HepG2 (cell line): Measurements from ENCODE around the gene KLHL28. TPM values are rescaled to one million over a fixed set of nuclear protein-coding genes. Genes with fewer than 3 reads are reported as not detected.

Experiments
- ATAC-seq: fragments of 200-7000 bp; cut with Tn5 transposase; 3 replicates; pipeline ENCODE4 v1.9.1; 2020; ENCODE audit warnings: mild to moderate bottlenecking, moderate library complexity
- BruUV-seq: library from RNA; stranded (reverse); fragments of 400-500 nt; replicated peaks from 2 replicates; lab custom pipeline; 2021; lab: Mats Ljungman, UMichigan
- CTCF ChIA-PET: fragments of 300-600 bp; formaldehyde crosslinking; extraction: SDS; loops from one replicate; lab custom pipeline; 2021; ENCODE audit warnings: low total read pairs, inconsistent platforms, low intra/inter-chr PET ratio; lab: Yijun Ruan, JAX
- POLR2A ChIA-PET: fragments of 350-600 bp; sonication (Branson Sonifier 250); formaldehyde crosslinking; loops from one replicate; lab custom pipeline; 2020; ENCODE audit warnings: antibody characterized with exemption, inconsistent platforms; lab: Yijun Ruan, JAX
- DNase-seq: peaks from one replicate; pipeline ENCODE4 v3.0.0-alpha.2; 2015; ENCODE audit warnings: low spot score
- FAIRE-seq: peaks from 3 replicates; lab custom pipeline; 2011; peaks lifted over from hg19 to GRCh38; lab: Jason Lieb, UNC
- H2AFZ ChIP-seq: one replicate; pipeline ENCODE4 v1.6.1; 2011; ENCODE audit warnings: low read length, inconsistent platforms
- H3K27ac ChIP-seq: fragments of 300-600 bp; 3 replicates; pipeline ENCODE4 v1.8.0; 2011; ENCODE audit warnings: mixed run types, mild to moderate bottlenecking, mixed read lengths, low read length, inconsistent platforms; ENCODE audit not compliant: insufficient read depth; ENCODE audit errors: extremely low read length
- H3K27me3 ChIP-seq, 2 experiments: fragments of 200-600 bp in 1 of 2; 2 replicates in 1 of 2; 3 replicates in 1 of 2; pipeline versions ENCODE4 v1.6.0 to v1.8.0; 2011; ENCODE audit warnings: low read length in 2 of 2, mild to moderate bottlenecking in 2 of 2, moderate library complexity in 2 of 2, inconsistent platforms in 1 of 2; ENCODE audit not compliant: insufficient read depth in 2 of 2, control insufficient read depth in 1 of 2
- H3K36me3 ChIP-seq, 2 experiments: fragments of 200-600 bp in 1 of 2; replicated peaks in 1 of 2; 2 replicates in 1 of 2; 3 replicates in 1 of 2; pipeline versions ENCODE4 v1.5.1 to v1.8.0; 2011; ENCODE audit warnings: low read length in 2 of 2, inconsistent platforms in 1 of 2; ENCODE audit not compliant: insufficient read depth in 2 of 2, control insufficient read depth in 1 of 2
- H3K4me1 ChIP-seq: 2 replicates; pipeline ENCODE4 v1.5.1; 2012; ENCODE audit warnings: low read length, inconsistent platforms; ENCODE audit not compliant: insufficient read depth
- H3K4me2 ChIP-seq: 2 replicates; pipeline ENCODE4 v1.6.0; 2011; ENCODE audit warnings: low read depth, low read length, inconsistent platforms
- H3K4me3 ChIP-seq, 3 experiments: fragments of 200-600 bp in 1 of 3; sonication (generic), shearing (Covaris generic) in 1 of 3; replicated peaks in 1 of 3; 2 replicates each; pipeline ENCODE4 v1.5.1; 2011 to 2016; ENCODE audit warnings: low read length in 3 of 3, inconsistent platforms in 2 of 3, low read depth in 2 of 3, mild to moderate bottlenecking in 2 of 3, control low read depth in 1 of 3, mixed read lengths in 1 of 3; ENCODE audit not compliant: insufficient read depth in 1 of 3
- H3K79me2 ChIP-seq: one replicate; pipeline ENCODE4 v1.6.1; 2011; ENCODE audit warnings: low read length, inconsistent platforms; ENCODE audit not compliant: insufficient read depth
- H3K9ac ChIP-seq: 2 replicates; pipeline ENCODE4 v1.6.0; 2011; ENCODE audit warnings: mild to moderate bottlenecking, low read depth, low read length, inconsistent platforms; ENCODE audit not compliant: insufficient read depth
- H3K9me3 ChIP-seq: 2 replicates; pipeline ENCODE4 v1.5.1; 2012; ENCODE audit warnings: mild to moderate bottlenecking, low read length
- H4K20me1 ChIP-seq: 2 replicates; pipeline ENCODE4 v1.6.0; 2011; ENCODE audit warnings: inconsistent platforms, mild to moderate bottlenecking, low read length, moderate library complexity; ENCODE audit not compliant: insufficient read depth
- ATAD3A ChIP-seq: sonication (generic); formaldehyde crosslinking; IDR thresholded peaks from 2 replicates; pipeline ENCODE4 v1.4.0; 2020; ENCODE audit warnings: missing genetic modification reagents
- CHD4 ChIP-seq: fragments of 200-600 bp; sonication (generic); IDR thresholded peaks from 2 replicates; pipeline ENCODE4 v1.7.0; 2017; ENCODE audit warnings: mild to moderate bottlenecking, low read length, borderline replicate concordance
- ERF ChIP-seq: IDR thresholded peaks from 2 replicates; pipeline ENCODE4 v1.6.1; 2018; ENCODE audit warnings: missing biosample characterization, missing genetic modification reagents
- HCFC1 ChIP-seq: fragments of 150-350 bp; IDR thresholded peaks from 2 replicates; pipeline ENCODE4 v1.6.1; 2014; ENCODE audit warnings: low read depth, low read length
- HOMEZ ChIP-seq: IDR thresholded peaks from 2 replicates; pipeline ENCODE4 v1.6.1; 2016; ENCODE audit warnings: low read depth
- MAFF ChIP-seq: IDR thresholded peaks from 2 replicates; pipeline ENCODE4 v1.6.1; 2011; ENCODE audit warnings: low read depth, low read length, improper control_type of control experiment
- MED8 ChIP-seq: sonication (generic); formaldehyde crosslinking; IDR thresholded peaks from 2 replicates; pipeline ENCODE4 v1.8.1; 2023; ENCODE audit warnings: mild to moderate bottlenecking, missing genetic modification reagents; ENCODE audit not compliant: insufficient replicate concordance
- MLLT10 ChIP-seq: sonication (generic); formaldehyde crosslinking; IDR thresholded peaks from 2 replicates; pipeline ENCODE4 v1.4.0; 2020; ENCODE audit warnings: missing genetic modification reagents
- NKX3-1 ChIP-seq: sonication (generic); formaldehyde crosslinking; IDR thresholded peaks from 2 replicates; pipeline ENCODE4 v1.5.0; 2020; ENCODE audit warnings: missing genetic modification reagents
- PHF20 ChIP-seq: sonication (generic); formaldehyde crosslinking; IDR thresholded peaks from 2 replicates; pipeline ENCODE4 v1.5.0; 2020; ENCODE audit warnings: mild to moderate bottlenecking, missing genetic modification reagents
- SMAD1 ChIP-seq: sonication (generic); formaldehyde crosslinking; IDR thresholded peaks from 2 replicates; pipeline ENCODE4 v1.4.0; 2020; ENCODE audit warnings: missing genetic modification reagents, low read depth, mild to moderate bottlenecking, borderline replicate concordance
- TCF7L2 ChIP-seq: IDR thresholded peaks from 2 replicates; pipeline ENCODE4 v1.6.1; 2011; ENCODE audit warnings: mild to moderate bottlenecking, low read depth, low read length, moderate library complexity
- ZNF12 ChIP-seq: sonication (generic); formaldehyde crosslinking; IDR thresholded peaks from 2 replicates; pipeline ENCODE4 v1.5.0; 2020; ENCODE audit warnings: missing genetic modification reagents
- ZNF33B ChIP-seq: sonication (generic); formaldehyde crosslinking; IDR thresholded peaks from 2 replicates; pipeline ENCODE4 v1.5.1; 2020; ENCODE audit warnings: mild to moderate bottlenecking, missing genetic modification reagents
- ZNF589 ChIP-seq: sonication (generic); formaldehyde crosslinking; conservative IDR thresholded peaks from 2 replicates; pipeline ENCODE4 v1.8.0; 2022; ENCODE audit warnings: mild to moderate bottlenecking, moderate library complexity, missing genetic modification reagents
- ZNF691 ChIP-seq: sonication (generic); formaldehyde crosslinking; IDR thresholded peaks from 2 replicates; pipeline ENCODE4 v1.4.0; 2020; ENCODE audit warnings: missing genetic modification reagents, low read depth, mild to moderate bottlenecking, borderline replicate concordance
- ZNF746 ChIP-seq: sonication (generic); formaldehyde crosslinking; IDR thresholded peaks from 2 replicates; pipeline ENCODE4 v1.8.0; 2022; ENCODE audit warnings: mild to moderate bottlenecking, missing genetic modification reagents
- ZNF782 ChIP-seq: sonication (generic); formaldehyde crosslinking; IDR thresholded peaks from 2 replicates; pipeline ENCODE4 v1.4.0; 2020; ENCODE audit warnings: missing genetic modification reagents, mild to moderate bottlenecking, borderline replicate concordance
- in situ Hi-C: cut with HindIII; loops from 2 replicates; pipeline ENCODE4 v1.10.0; 2017; ENCODE audit warnings: low pct_unique_long_range_greater_than_20kb; ENCODE audit not compliant: extremely low pct_ligation_motif_present
- intact Hi-C: fragments of 100-400 bp; cut with micrococcal nuclease; formaldehyde crosslinking; loops from one replicate; pipeline ENCODE4 v1.10.0; 2022; ENCODE audit not compliant: unreplicated experiment
- polyA plus RNA-seq, 8 experiments: library from polyadenylated mRNA; depleted of rRNA in 3 of 8; stranded (reverse) in 7 of 8; unstranded in 1 of 8; fragments of >200 nt; fragmentation: Illumina TruSeq in 4 of 8; extraction: Trizol in 4 of 8; gene quantifications; 2 replicates each; pipeline versions ENCODE4 v1.2.1 to v1.2.3, GENCODE V29; 2011 to 2016; ENCODE audit warnings: low read depth in 4 of 8, missing spikeins in 1 of 8, mixed read lengths in 1 of 8; ENCODE audit not compliant: insufficient read depth in 1 of 8
- total RNA-seq, 5 experiments: library from RNA; depleted of rRNA; stranded (reverse); fragments of >200 nt; fragmentation: Illumina TruSeq; extraction: Trizol; gene quantifications; 2 replicates each; pipeline ENCODE4 v1.2.3, GENCODE V29; 2016; ENCODE audit warnings: low read depth in 1 of 5

The KLHL28 gene
- total and polyA plus RNA-seq, 2 of the 13 experiments (the other 11 are each of a cell fraction or from before 2014, with no cell fraction given) = 3.4 to 6.6 TPM

- TF ChIP-seq MLLT10 (CRISPR knock-in tag) (no peak), MED8 (CRISPR knock-in tag) (no peak), HCFC1 (no peak), HOMEZ (CRISPR knock-in tag) (no peak), MAFF (no peak), ATAD3A (CRISPR knock-in tag) (no peak), PHF20 (CRISPR knock-in tag) (no peak), ZNF746 (CRISPR knock-in tag) (no peak), ZNF691 (CRISPR knock-in tag) (no peak), ZNF782 (CRISPR knock-in tag) (no peak), CHD4 (no peak)
These were observed 19.5 kb upstream of the KLHL28 start (continued) for GRCh38 chr14:44981198-44981597.

GRCh38 chr14:44979740-44980356 is 18.1 kb upstream of the KLHL28 start:
- no peak overlapping the region for H3K4me2 ChIP-seq
- ATAC-seq = no peak
- intact Hi-C loops (no loop called here), in situ Hi-C loops (no loop called here)
- H3K27ac ChIP-seq = no peak overlapping the region
- H3K4me3 ChIP-seq = no peak overlapping the region
- H3K4me1 ChIP-seq = no peaks in the 10 kb centered on the region
- ChIA-PET POLR2A (interaction anchor here (0.6 kb wide), 1 partner anchor 16 kb away, joined by 3 read pairs; no protein-coding TSS in a partner anchor), CTCF (no interaction called here)
- no peak overlapping the region for H3K9ac ChIP-seq
- peaks cover 24% of the 10 kb centered on the region for H3K79me2 ChIP-seq
- no peak for DNase-seq
- H3K9me3 ChIP-seq = no peaks in the 10 kb centered on the region
- no peaks in the 10 kb centered on the region for H4K20me1 ChIP-seq
- H2AFZ ChIP-seq = no peak overlapping the region
- H3K36me3 ChIP-seq = no peaks in the 10 kb centered on the region
- H3K27me3 ChIP-seq = no peaks in the 10 kb centered on the region
- BruUV-seq = no TSS peak
- no peak for TF ChIP-seq SMAD1 (CRISPR knock-in tag)
- TF ChIP-seq NKX3-1 (CRISPR knock-in tag) = no peak
- TF ChIP-seq ZNF12 (CRISPR knock-in tag) = no peak
- TF ChIP-seq ZNF33B (CRISPR knock-in tag) = no peak
- no peak for TF ChIP-seq TCF7L2
- TF ChIP-seq ERF (CRISPR knock-in tag) = no peak
- no peak for TF ChIP-seq ZNF589
- no peak for FAIRE-seq
